ENCODE data around the gene ANP32E.
A peak's percentile ranks its signal among the peaks of the same experiment; 100 is the strongest.

Gene ANP32E

DNA sequence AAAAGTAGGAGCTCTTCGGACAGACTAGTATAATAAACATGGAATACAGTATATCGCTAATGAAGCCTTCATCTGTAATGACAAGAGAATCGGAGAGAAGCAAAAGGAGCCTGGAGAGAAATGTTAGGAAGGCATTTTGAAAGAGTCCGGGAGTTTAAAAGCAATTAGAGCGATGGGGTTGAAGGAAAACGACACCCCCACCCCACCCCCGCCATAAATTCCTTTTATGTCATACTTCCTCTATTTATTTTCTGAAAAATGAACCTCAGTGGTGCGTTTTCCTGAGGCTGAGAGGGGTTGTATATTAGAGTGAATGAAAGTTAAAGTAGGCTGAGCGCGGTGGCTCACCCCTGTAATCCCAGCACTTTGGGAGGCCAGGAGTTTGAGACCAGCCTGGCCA, 33.5 kb upstream of the ANP32E start:
- TF ChIP-seq TCF12 (IDR thresholded peaks at IDR 0.05; ENCODE audit: low read depth), result no peak
- no peak for TF ChIP-seq REST (IDR thresholded peaks at IDR 0.05; ENCODE audit: low read depth)
- no peak for TF ChIP-seq ZBTB7A (IDR thresholded peaks at IDR 0.05; ENCODE audit: low read depth)
- no peak for TF ChIP-seq USF1 (IDR thresholded peaks at IDR 0.05)
- TF ChIP-seq EP300 (IDR thresholded peaks at IDR 0.05; ENCODE audit: borderline replicate concordance), result no peak
- no peak for TF ChIP-seq NFIC (IDR thresholded peaks at IDR 0.05)
- TF ChIP-seq EGR1 (IDR thresholded peaks at IDR 0.05), result no peak
- TF ChIP-seq TEAD4 (IDR thresholded peaks at IDR 0.05), result no peak
- TF ChIP-seq TAF1 (IDR thresholded peaks at IDR 0.05; ENCODE audit: low read depth), result no peak
- TF ChIP-seq MAX (IDR thresholded peaks at IDR 0.05), result no peak

DNA sequence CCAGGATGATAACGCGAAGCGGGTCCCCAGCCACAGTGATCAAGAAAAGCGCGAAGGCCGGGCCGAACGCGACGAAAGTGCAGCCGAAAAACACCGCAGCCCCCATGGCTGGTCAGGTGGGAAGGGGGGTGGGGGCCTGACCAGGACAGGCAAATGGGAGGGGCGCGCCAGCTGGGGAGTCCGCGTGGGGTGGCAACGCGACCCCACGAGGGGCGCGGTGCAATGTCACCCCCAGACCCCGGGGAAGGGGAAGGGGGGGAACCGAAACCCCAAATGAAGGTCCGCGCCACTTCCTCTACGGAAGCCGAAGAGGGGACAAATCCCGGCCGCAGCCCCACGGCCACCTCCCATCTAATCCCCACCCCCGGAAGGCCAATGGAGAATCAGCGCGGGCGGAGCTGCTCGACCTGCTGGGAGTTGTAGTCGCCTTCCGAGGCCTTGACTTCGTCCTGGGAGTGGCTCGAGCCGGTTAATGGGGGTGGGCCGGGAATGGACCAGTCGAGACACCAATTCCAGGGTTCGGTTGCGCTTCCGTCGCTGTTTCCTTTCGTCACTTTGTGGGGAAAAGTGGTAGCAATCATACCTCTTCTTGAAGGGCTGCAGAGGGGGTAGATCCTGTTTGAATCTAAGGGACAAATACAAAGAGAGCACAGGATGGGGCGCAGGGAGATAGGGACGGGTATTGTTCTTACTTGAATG, 32.9 kb upstream of the ANP32E start, which contains the start of gene APH1A:
TSS of gene APH1A (minus strand) at position 312 of the 699 bp plus-strand sequence. CDS start at position 106, 206 bp downstream.
- TF ChIP-seq TAF1 (IDR thresholded peaks at IDR 0.05; ENCODE audit: low read depth) (peak; percentile 48; the same call in 1 of the 2 replicates), EGR1 (IDR thresholded peaks at IDR 0.05) (peak; percentile 47; the same call in 1 of the 2 replicates), ZBTB7A (IDR thresholded peaks at IDR 0.05; ENCODE audit: low read depth) (peak; percentile 96), RAD21 (IDR thresholded peaks at IDR 0.05; ENCODE audit: low read depth) (no peak), FOXM1 (IDR thresholded peaks at IDR 0.05; ENCODE audit: borderline replicate concordance, low read depth) (no peak), MAX (IDR thresholded peaks at IDR 0.05) (peak; percentile 58), REST (IDR thresholded peaks at IDR 0.05; ENCODE audit: low read depth) (no peak), USF1 (IDR thresholded peaks at IDR 0.05) (peak; percentile 66), YY1 (IDR thresholded peaks at IDR 0.05; ENCODE audit: low read depth) (peak; percentile 46; the same call in 1 of the 2 replicates), CEBPB (IDR thresholded peaks at IDR 0.05) (no peak), CREB1 (IDR thresholded peaks at IDR 0.05; ENCODE audit: low read depth) (peak; percentile 19; the same call in 1 of the 2 replicates), EP300 (IDR thresholded peaks at IDR 0.05; ENCODE audit: borderline replicate concordance) (no peak), NFIC (IDR thresholded peaks at IDR 0.05) (no peak), TCF12 (IDR thresholded peaks at IDR 0.05; ENCODE audit: low read depth) (no peak), TEAD4 (IDR thresholded peaks at IDR 0.05) (no peak)

DNA sequence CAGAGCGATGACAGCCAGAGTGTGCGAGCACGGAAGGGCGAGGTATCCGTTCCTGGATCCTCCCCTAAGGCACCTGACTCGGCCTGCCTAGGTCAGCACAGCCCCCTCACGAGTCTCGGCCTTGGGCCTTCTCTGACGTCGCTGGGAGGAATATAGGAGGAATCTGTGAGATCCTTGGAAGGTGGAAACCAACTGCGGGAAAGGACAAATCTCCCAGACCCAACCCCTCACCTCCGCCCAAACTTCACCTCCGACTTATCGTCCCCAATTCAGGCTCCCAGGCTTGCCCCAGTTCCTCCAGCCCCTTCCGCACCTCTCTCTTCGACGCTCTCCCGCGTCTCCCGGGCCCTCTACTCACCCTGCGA, 32.4 kb upstream of the ANP32E start:
- TF ChIP-seq EP300 (IDR thresholded peaks at IDR 0.05; ENCODE audit: borderline replicate concordance), result no peak
- no peak for TF ChIP-seq RAD21 (IDR thresholded peaks at IDR 0.05; ENCODE audit: low read depth)
- TF ChIP-seq CEBPB (IDR thresholded peaks at IDR 0.05), result no peak
- TF ChIP-seq TAF1 (IDR thresholded peaks at IDR 0.05; ENCODE audit: low read depth), result no peak; the same call in 1 of the 2 replicates
- no peak for TF ChIP-seq TEAD4 (IDR thresholded peaks at IDR 0.05)
- no peak for TF ChIP-seq ZBTB7A (IDR thresholded peaks at IDR 0.05; ENCODE audit: low read depth)
- no peak for TF ChIP-seq TCF12 (IDR thresholded peaks at IDR 0.05; ENCODE audit: low read depth)
- no peak for TF ChIP-seq YY1 (IDR thresholded peaks at IDR 0.05; ENCODE audit: low read depth)
- TF ChIP-seq NFIC (IDR thresholded peaks at IDR 0.05), result no peak
- TF ChIP-seq REST (IDR thresholded peaks at IDR 0.05; ENCODE audit: low read depth), result no peak
- no peak for TF ChIP-seq MAX (IDR thresholded peaks at IDR 0.05)
- TF ChIP-seq FOXM1 (IDR thresholded peaks at IDR 0.05; ENCODE audit: borderline replicate concordance, low read depth), result no peak
- TF ChIP-seq CREB1 (IDR thresholded peaks at IDR 0.05; ENCODE audit: low read depth), result no peak
- TF ChIP-seq USF1 (IDR thresholded peaks at IDR 0.05), result no peak
- TF ChIP-seq EGR1 (IDR thresholded peaks at IDR 0.05), result no peak
